D721Med (cell line): ENCODE data around the gene PTPRC.
A peak's percentile ranks its signal among the peaks of the same experiment; 100 is the strongest.

Source experiments
- DNase-seq: peaks from one replicate; pipeline ENCODE4 v3.0.0; 2011; ENCODE audit warnings: low spot score; ENCODE audit not compliant: insufficient read length
- FAIRE-seq: peaks from 2 replicates; lab custom pipeline; 2011; peaks lifted over from hg19 to GRCh38; lab: Jason Lieb, UNC
- CTCF ChIP-seq: IDR thresholded peaks from 2 replicates; pipeline ENCODE4 v1.5.1; 2012; ENCODE audit warnings: mild to moderate bottlenecking, control low read depth; ENCODE audit not compliant: insufficient read depth; ENCODE audit errors: missing control alignments

PTPRC gene

GRCh38 chr1:198750081-198750480, 111.2 kb downstream of the PTPRC start:
- DNase-seq: no peak
- peak; percentile 16 for FAIRE-seq
- TF ChIP-seq CTCF: no peak

GRCh38 chr1:198751741-198752140, 112.9 kb downstream of the PTPRC start:
- FAIRE-seq (peak; percentile 32), DNase-seq (no peak)
- TF ChIP-seq CTCF: no peak

GRCh38 chr1:198754670-198755069, 115.8 kb downstream of the PTPRC start:
- TF ChIP-seq CTCF: no peak
- FAIRE-seq (peak; percentile 85), DNase-seq (no peak)

- FAIRE-seq: peak; percentile 41
- no peak for DNase-seq
- TF ChIP-seq CTCF: no peak
Observed at GRCh38 chr1:198755715-198756114, 116.9 kb downstream of the PTPRC start.

GRCh38 chr1:198756470-198756869, 117.6 kb downstream of the PTPRC start:
- FAIRE-seq: peak; percentile 67
- TF ChIP-seq CTCF: peak; percentile 47

GRCh38 chr1:198761859-198762616, 123.2 kb downstream of the PTPRC start:
- no peak for DNase-seq
- FAIRE-seq: peak; percentile 73
- no peak for TF ChIP-seq CTCF

More at GRCh38 chr1:198756470-198756869, 117.6 kb downstream of the PTPRC start:
- no peak for DNase-seq

GRCh38 chr1:198763298-198763714, 124.5 kb downstream of the PTPRC start:
- FAIRE-seq (peak; percentile 69), DNase-seq (no peak)
- TF ChIP-seq CTCF: no peak
